Stimulated activated CD8-positive, alpha-beta memory T cell treated with anti-CD3 and anti-CD28 coated beads, Interleukin-12 subunit alpha, Interleukin-12 subunit beta, amount 100 ng/mL, for 1 hour (primary cell): ENCODE measurements around the gene RAB1B.

Experiments
- DNase-seq: peaks from one replicate; pipeline ENCODE4 v3.0.0-alpha.2; 2020; ENCODE audit warnings: low read depth

The RAB1B gene

GRCh38 chr11:66322732-66323427 is 54.4 kb downstream of the RAB1B start:
- no peak for DNase-seq

GRCh38 chr11:66323684-66324083 is 55.2 kb downstream of the RAB1B start:
- no peak for DNase-seq

GRCh38 chr11:66324664-66325063 is 56.2 kb downstream of the RAB1B start:
- DNase-seq, result no peak

- no peak for DNase-seq
These were observed 56.8 kb downstream of the RAB1B start for GRCh38 chr11:66325263-66325671.

- no peak for DNase-seq
These were observed 58.0 kb downstream of the RAB1B start for GRCh38 chr11:66326261-66327111.
